A673 (cell line): Measurements from ENCODE around the gene ME3.

Source experiments
- EZH2 ChIP-seq: fragments of 200-600 bp; sonication (generic); IDR thresholded peaks from 2 replicates; pipeline ENCODE4 v1.6.1; 2017; ENCODE audit warnings: borderline replicate concordance, low read depth, mild to moderate bottlenecking, mixed read lengths, antibody characterized with exemption, low read length; ENCODE audit not compliant: poor library complexity, severe bottlenecking
- TF ChIP-seq, protein P1 (sequence below): fragments of 300-800, 200-600 bp; sonication (generic); conservative IDR thresholded peaks from 2 replicates; pipeline ENCODE4 v1.5.1; 2017; ENCODE audit warnings: low read depth, mild to moderate bottlenecking, antibody characterized with exemption, low read length, moderate library complexity, mixed read lengths

DNA sequence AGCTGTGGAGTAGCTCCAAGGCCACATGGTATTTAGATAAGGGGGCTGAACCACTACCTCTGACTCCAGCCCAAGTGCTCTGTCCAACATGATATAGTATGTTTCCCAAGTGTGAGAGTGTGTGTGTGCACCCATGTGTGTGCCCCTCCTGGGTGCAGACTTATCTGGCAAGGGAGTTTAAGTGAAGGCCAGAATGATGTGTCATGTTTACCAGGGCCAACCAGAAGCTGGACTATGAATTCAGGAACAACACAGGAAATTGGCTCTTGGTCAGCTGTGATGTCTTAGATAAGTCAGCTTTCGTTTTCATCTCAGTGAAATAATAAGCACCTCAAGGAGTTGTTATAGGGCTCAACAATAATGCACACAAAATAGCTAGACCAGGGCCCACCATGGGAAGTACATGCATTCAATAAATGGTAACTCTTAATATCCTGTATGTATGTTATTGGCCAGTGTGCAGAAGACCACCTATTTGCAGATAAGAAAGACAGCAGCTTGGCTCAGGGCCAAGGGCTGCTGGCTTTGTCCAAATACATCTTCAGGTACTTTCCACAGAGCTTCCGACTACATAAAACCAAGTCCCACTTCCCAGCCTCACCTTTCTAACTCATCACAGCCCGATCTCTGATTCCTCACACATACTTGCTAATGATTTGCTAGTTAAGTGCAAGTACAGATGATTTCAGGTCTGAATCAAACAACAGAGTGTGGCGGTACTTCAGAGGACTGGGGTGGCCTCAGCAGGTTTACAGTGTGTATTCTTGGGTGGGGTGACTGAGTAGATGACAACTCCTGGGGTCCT is 120.9 kb downstream of the ME3 start:
- TF ChIP-seq, protein P1, sequence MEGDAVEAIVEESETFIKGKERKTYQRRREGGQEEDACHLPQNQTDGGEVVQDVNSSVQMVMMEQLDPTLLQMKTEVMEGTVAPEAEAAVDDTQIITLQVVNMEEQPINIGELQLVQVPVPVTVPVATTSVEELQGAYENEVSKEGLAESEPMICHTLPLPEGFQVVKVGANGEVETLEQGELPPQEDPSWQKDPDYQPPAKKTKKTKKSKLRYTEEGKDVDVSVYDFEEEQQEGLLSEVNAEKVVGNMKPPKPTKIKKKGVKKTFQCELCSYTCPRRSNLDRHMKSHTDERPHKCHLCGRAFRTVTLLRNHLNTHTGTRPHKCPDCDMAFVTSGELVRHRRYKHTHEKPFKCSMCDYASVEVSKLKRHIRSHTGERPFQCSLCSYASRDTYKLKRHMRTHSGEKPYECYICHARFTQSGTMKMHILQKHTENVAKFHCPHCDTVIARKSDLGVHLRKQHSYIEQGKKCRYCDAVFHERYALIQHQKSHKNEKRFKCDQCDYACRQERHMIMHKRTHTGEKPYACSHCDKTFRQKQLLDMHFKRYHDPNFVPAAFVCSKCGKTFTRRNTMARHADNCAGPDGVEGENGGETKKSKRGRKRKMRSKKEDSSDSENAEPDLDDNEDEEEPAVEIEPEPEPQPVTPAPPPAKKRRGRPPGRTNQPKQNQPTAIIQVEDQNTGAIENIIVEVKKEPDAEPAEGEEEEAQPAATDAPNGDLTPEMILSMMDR = no peak
- no peak for TF ChIP-seq EZH2
